SKM-1 treated with dmso at 0.1 percent for 144 hours (cell line): ENCODE data around the gene TAS2R40.

Source experiments
- DNase-seq: peaks from one replicate; lab custom pipeline; 2025; ENCODE audit not compliant: unreplicated experiment; lab: John Stamatoyannopoulos, UW

Gene TAS2R40

DNA sequence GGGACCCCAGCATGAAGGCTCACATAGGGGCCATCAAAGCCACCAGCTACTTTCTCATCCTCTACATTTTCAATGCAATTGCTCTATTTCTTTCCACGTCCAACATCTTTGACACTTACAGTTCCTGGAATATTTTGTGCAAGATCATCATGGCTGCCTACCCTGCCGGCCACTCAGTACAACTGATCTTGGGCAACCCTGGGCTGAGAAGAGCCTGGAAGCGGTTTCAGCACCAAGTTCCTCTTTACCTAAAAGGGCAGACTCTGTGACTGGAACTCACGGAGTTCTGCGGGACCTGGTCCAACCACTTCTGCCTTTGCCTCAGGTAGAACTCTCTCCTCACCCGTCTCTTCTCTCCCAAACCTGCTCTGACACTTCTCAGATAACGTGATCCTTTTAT is 945 bp downstream of the TAS2R40 start:
- DNase-seq, result peak; percentile 87

GRCh38 chr7:143223784-143224183 is 1.9 kb downstream of the TAS2R40 start:
- DNase-seq, result no peak

DNA sequence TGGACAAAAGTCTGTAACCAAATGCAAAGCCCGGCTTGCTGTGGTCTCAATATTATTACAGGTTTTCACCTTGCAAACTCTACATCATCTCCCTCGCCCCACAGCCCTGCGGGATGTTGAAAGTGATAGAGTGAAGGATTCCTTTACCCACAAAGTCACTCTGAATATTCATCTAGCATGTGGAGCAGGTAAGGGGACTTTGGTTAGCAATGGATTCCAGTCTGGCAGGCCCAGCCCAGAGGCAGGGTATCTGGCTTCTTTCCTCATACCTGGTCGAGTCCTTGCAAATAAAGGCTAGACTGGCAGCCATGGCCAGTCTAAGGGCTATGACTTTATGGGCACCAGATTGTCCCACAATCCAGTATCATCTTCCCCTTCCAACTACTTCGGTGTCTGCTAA is 3.2 kb downstream of the TAS2R40 start:
- DNase-seq, result no peak

GRCh38 chr7:143227806-143228205 is 6.0 kb downstream of the TAS2R40 start:
- DNase-seq, result no peak

DNA sequence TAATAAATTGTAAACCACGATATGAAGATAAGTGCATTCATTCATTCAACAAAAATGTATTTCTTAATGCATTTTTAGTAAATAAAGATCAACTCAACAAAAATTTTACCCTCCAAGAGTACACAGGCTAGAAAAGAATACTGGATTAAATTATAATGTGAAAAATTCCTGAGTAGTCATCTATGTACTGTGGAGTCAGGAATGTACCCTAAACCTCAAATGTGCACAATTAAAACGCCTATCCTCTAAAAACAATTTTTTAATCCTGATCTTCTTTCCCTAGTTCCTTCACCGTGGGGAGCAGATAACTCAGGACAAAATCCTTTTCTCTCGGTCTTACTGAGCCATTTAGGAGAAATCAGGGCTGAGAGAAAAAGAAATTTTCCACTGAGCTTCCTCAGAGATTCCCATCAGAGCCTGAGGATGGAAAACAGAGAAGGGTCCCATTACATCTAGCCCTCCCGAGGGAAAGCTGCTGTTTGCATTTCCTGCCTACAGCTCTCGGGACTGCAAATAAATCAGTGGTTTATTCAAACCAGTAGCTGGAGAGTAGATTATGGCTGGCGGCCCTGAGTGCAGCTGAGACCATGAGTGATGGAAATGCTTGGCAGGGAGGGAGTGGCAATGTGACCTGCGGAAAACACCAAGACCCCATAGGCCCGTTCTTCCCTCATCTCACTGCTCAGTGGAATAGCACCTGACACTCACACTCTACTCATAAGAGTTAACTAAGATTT is 7.4 kb downstream of the TAS2R40 start:
- DNase-seq, result no peak

DNA sequence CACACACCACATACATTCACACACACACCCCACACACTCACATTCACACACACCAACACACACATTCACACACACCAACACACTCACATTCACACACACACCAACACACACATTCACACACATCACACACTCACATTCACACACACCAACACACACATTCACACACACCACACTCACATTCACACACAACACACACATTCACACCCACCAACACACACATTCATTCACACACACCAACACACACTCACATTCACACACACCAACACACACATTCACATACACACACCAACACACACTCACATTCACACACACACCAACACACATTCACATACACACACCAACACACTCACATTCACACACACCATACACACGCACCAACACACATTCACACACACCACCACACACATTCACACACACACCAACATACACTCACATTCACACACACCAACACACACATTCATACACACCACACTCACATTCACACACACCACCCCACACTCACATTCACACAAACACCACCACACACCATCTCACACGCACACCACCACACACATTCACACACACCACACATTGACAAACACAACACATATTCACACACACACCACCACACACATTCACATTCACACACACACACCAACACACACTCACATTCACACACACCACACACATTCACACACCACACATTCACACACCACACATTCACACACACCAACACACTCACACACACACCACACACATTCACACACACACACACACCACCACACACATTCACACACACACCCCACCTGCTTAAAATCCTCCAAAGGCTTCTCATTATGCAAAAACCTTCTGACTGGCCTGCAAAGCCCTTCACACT is 9.0 kb downstream of the TAS2R40 start:
- DNase-seq, result no peak

- peak; percentile 60 for DNase-seq
These were observed 12.1 kb downstream of the TAS2R40 start for GRCh38 chr7:143233816-143234532.

DNA sequence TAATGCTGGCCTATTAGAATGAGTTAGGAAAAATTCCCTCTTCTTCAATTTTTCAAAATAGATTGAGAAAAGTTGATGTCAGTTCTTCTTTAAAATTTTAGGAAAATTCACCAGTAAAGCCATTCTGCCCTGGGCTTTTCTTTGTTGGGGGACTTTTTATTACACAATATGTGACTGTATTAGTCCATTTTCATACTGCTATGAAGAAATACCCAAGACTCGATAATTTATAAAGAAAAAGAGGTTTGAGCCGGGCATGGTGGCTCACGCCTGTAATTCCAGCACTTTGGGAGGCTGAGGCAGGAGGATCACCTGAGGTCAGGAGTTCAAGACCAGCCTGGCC is 12.7 kb downstream of the TAS2R40 start:
- DNase-seq, result no peak

DNA sequence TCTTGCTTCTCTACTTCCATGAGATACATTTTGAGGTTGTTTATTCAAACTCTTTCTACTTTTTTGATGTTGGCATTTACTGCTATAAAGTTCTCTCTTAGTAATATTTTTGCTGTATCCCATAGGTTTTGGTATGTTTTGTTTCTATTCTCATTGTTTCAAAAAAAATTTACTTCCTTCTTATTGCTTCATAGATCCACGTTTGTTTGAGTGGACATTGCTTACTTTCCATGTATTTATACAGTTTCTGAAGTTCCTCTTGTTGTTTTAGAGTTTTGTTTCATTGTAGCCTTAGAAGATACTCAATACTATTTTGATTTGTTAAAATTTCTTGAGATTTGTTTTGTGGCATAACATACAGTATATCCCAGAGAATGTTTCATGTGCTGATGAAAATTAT is 13.7 kb downstream of the TAS2R40 start:
- no peak for DNase-seq

DNA sequence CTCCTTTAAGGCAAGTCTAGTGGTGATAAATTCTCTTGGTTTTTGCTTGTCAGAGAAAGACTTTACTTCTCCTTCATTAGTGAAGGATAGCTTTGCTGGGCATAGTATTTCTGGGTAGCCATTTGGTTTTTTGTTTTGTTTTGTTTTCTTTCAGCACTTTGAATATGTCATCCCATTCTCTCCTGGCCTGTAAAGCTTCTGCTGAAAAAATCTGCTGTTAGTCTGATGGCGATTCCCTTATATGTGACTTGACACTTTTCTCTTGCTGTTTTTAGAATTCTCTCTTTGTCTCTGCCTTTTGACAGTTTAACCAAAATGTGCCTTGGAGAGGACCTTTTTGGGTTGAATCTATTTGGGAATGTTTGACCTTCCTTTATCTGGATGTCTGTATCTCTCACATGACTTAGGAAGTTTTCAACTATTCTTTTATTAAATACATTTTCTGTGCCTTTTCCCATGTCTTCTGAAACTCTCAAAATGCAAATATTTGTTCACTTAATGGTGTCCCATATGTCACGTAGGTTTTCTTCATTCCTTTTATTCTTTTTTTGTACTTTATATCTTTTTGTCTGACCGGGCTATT is 14.7 kb downstream of the TAS2R40 start:
- no peak for DNase-seq

DNA sequence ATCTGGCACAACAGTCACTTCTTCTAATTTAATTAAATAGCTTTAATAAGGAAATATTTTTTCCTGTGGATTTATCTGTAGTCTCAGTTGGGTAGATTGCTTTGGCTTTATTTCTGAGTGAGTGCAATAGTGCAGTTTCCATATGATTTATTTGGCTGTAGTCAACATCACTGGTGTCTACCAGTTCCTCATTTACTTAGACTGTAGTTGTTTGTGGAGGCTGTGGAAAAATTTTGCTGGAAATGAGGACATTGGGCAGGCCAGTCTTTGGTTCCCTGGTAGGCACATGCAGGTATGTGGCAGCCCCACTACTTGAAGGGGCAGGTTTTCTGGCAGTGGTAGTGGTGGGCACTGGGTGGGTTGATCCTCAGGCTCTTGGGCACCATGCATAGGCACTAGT is 15.5 kb downstream of the TAS2R40 start:
- no peak for DNase-seq

DNA sequence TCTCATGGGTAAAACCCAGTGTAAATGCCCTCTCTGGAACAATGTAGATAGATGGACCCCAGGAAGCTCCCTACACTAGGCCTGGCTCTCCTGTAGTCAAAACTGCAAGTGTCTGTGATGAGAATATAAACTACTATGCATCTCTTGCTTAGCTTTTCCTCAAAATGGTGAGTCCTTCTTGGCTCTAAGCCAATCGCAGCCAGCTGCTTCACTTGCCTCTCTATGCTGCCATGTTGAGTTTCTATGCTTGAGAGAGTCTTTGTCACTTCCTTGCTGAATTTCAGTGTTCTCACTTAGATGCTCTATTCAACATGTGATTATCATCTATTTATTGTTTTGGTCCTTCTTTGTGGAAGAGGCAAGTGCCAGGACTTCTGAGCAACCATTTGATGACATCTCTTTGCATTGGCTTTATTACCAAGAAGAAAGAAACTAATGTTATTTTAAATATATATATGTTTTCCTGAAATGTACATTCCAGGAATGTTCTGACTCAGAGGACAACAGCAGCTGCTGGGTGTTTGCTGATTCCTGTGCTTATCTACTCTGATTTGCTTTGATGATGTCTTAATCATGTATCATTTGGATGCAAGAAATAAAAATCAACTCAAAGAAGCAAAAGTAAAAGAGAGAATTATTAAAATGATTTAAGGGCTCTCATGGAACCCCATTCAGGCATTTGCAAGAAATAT is 16.6 kb downstream of the TAS2R40 start:
- DNase-seq, result no peak

DNA sequence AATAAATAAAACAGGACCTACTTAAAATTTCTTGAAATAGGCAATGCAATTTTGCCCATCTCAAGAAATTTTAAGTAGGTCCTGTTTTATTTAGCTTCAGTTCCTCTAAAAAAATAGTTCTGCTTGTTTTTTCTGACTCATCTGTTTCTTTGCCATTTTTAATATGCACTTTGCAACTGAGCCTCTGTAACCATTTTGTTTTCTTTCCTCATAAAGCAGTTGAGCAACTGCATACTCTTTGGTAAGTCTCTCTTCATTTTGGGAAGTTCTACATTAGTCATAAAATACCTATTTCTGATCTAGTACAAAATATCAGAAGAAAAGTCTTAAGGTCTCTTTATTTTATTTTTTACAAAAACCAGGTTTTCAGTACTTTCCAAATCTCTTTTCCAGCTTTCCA is 18.0 kb downstream of the TAS2R40 start:
- DNase-seq, result peak; percentile 96

DNA sequence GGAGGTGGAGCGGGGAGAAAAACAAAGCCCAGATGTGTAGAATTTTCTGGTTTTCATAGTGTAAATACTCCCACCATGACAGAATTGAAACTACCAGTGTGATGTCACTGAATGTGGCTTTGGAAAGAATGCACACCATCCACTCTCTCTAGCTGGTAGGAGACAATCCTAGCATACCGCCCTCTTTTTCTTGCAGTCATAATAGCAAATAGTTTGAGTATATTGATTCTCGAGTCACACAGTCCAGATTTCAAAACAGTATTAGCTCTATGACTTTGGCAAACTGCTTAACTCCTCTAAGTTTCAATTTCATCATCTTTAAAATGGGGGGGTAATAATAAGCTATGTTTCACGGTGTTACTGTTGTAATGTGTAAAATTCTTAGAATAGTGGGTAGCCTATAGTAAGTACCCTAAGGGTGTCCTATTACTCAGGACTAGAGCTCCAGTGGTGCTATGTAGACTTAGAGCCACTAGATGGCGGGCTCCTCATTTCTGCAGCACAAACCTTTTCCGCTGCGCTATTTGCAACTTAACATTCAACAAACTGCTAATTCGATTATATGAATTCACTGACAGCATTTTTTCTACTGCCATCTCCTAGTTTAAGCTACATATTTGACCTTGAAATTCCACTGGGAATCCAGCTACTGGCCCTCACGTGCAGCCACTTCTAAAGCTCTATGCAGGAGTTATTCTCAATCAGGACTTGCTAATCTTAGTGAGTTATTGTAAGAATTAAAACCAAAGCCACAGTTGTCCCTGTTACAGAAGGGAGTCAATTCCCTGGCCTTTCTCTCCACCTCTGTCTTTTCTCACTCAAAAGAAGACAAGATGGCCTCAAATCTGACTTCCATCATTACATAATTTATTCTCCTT is 18.7 kb downstream of the TAS2R40 start:
- peak; percentile 85 for DNase-seq

GRCh38 chr7:143242306-143242705 is 20.5 kb downstream of the TAS2R40 start:
- DNase-seq, result no peak

DNA sequence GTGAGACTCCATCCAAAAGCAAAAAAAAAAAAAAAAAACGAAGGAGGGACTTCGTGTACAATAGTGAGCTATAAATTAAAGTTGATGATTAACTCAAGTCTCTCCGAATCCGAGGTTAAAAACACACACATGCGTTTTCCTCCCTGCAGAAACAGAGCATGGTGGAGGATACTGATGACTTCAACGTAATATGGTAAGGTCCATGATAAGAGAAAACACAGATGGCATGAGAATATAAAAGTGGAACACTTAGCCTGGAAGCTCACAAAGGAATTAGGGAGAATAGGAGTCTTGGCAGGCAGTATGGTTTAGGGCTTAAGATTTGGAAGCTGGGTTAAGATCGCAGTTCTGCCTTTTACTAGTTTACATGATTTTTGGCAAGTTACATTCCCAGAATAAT is 21.3 kb downstream of the TAS2R40 start:
- no peak for DNase-seq

- no peak for DNase-seq
These were observed 21.8 kb downstream of the TAS2R40 start for GRCh38 chr7:143243614-143244013.

GRCh38 chr7:143244321-143244720 is 22.5 kb downstream of the TAS2R40 start:
- DNase-seq, result no peak

DNA sequence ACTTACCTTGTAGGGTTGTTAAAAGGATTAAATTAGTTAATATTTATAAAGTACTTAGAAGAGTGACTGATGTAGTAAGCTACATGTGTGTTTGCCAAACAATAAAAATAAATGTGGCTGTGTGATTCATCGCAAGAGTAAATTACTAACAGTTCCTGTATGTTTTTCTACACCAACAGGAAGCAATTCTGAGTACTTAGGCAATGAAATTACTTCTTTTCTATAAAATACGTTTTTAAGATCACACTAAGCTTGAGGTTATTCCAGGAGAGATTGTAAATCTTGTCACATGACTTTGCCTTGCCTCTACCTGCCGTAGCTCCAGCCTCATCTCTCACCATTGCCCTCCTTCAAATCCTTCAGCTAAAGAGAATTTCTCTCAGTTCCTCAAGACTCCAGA is 23.3 kb downstream of the TAS2R40 start:
- no peak for DNase-seq

- no peak for DNase-seq
These were observed 25.5 kb downstream of the TAS2R40 start for GRCh38 chr7:143247372-143247771.
